ENCODE results near the gene BEND7. TPM values are rescaled to one million over a fixed set of nuclear protein-coding genes. Genes with fewer than 3 reads are reported as not detected.

The BEND7 gene
- total and polyA plus RNA-seq, 7 donors: 5.3 to 27.2 (median 11.8) TPM

GRCh38 chr10:13499150-13499549 lies 29.7 kb downstream of the BEND7 start:
- Histone ChIP-seq H3K4me1 (peaks cover 0 to 6% (median 5%) of the 10 kb centered on the region in 4 donors), H3K27me3 (no peaks in the 10 kb centered on the region), H3K36me3 (peaks cover 0 to 39% (median 7%) of the 10 kb centered on the region in 4 donors), H3K27ac (no peak overlapping the region), H3K9me3 (no peaks in the 10 kb centered on the region), H3K4me3 (no peak overlapping the region)
- no peak for DNase-seq
- TF ChIP-seq EP300 (IDR thresholded peaks at IDR 0.05) (no peak), POLR2A (IDR thresholded peaks at IDR 0.05) (no peak), POLR2AphosphoS5 (IDR thresholded peaks at IDR 0.05) (no peak), CTCF (IDR thresholded peaks at IDR 0.05) (no peak)
- intact Hi-C loops (cut with DNase I): no loop called here
- WGBS, 2 donors: 96 to 97% methylated on average over 5 of the region's 5 CpGs

- no peaks in the 10 kb centered on the region for H3K27me3 ChIP-seq
- H3K36me3 ChIP-seq: peaks cover 0 to 49% (median 9%) of the 10 kb centered on the region in 4 donors
- no peaks in the 10 kb centered on the region for H3K4me1 ChIP-seq
- no peaks in the 10 kb centered on the region for H3K9me3 ChIP-seq
- no peak overlapping the region for H3K27ac ChIP-seq
- no peak for TF ChIP-seq POLR2AphosphoS5 (IDR thresholded peaks at IDR 0.05)
- intact Hi-C loops (cut with DNase I): no loop called here
- WGBS, 2 donors: 94 to 95% methylated on average over 8 of the region's 8 CpGs
- H3K4me3 ChIP-seq: no peak overlapping the region
- DNase-seq: no peak
Measured at GRCh38 chr10:13496931-13497330, 31.9 kb downstream of the BEND7 start.

GRCh38 chr10:13496164-13496563 lies 32.6 kb downstream of the BEND7 start:
- Histone ChIP-seq H3K27me3 (no peaks in the 10 kb centered on the region), H3K27ac (no peak overlapping the region), H3K4me3 (no peak overlapping the region), H3K36me3 (peaks cover 0 to 54% (median 11%) of the 10 kb centered on the region in 4 donors), H3K4me1 (no peaks in the 10 kb centered on the region), H3K9me3 (no peaks in the 10 kb centered on the region)
- intact Hi-C loops (cut with DNase I): no loop called here
- no peak for TF ChIP-seq CTCF (IDR thresholded peaks at IDR 0.05)
- TF ChIP-seq EP300 (IDR thresholded peaks at IDR 0.05): no peak
- TF ChIP-seq POLR2AphosphoS5 (IDR thresholded peaks at IDR 0.05): no peak
- TF ChIP-seq POLR2A (IDR thresholded peaks at IDR 0.05): no peak
- WGBS, 2 donors: 88 to 92% methylated on average over 8 of the region's 8 CpGs
- no peak for DNase-seq

- H3K4me3 ChIP-seq: no peak overlapping the region
- H3K36me3 ChIP-seq: peaks cover 0 to 61% (median 15%) of the 10 kb centered on the region in 4 donors
- WGBS, 2 donors: 30 to 75% methylated on average over 16 of the region's 16 CpGs
- intact Hi-C loops (cut with DNase I): no loop called here
- peak overlapping the region in 1 of 4 donors; percentile 11 for H3K27ac ChIP-seq
- no peak for DNase-seq
- no peaks in the 10 kb centered on the region for H3K27me3 ChIP-seq
- no peaks in the 10 kb centered on the region for H3K4me1 ChIP-seq
- H3K9me3 ChIP-seq: no peaks in the 10 kb centered on the region
- no peak for TF ChIP-seq EP300 (IDR thresholded peaks at IDR 0.05)
- TF ChIP-seq POLR2A (IDR thresholded peaks at IDR 0.05): no peak
- no peak for TF ChIP-seq POLR2AphosphoS5 (IDR thresholded peaks at IDR 0.05)
- no peak for TF ChIP-seq CTCF (IDR thresholded peaks at IDR 0.05)
Measured at GRCh38 chr10:13492493-13493180, 36.2 kb downstream of the BEND7 start.

- DNase-seq: no peak
- Histone ChIP-seq H3K27me3 (no peaks in the 10 kb centered on the region), H3K27ac (no peak overlapping the region), H3K4me3 (no peak overlapping the region), H3K36me3 (peaks cover 0 to 57% (median 15%) of the 10 kb centered on the region in 4 donors), H3K4me1 (no peaks in the 10 kb centered on the region), H3K9me3 (no peaks in the 10 kb centered on the region)
- 79 to 80% methylated on average over 9 of the region's 9 CpGs for WGBS, 2 donors
- TF ChIP-seq CTCF (IDR thresholded peaks at IDR 0.05): no peak
- TF ChIP-seq POLR2A (IDR thresholded peaks at IDR 0.05): no peak
- TF ChIP-seq EP300 (IDR thresholded peaks at IDR 0.05): no peak
- no peak for TF ChIP-seq POLR2AphosphoS5 (IDR thresholded peaks at IDR 0.05)
- intact Hi-C loops (cut with DNase I): no loop called here
Measured at GRCh38 chr10:13491747-13492360, 37.0 kb downstream of the BEND7 start.
